RWPE2 (cell line): ENCODE data around the gene ATP6V1B1.

Experiments used
- ATAC-seq: fragments of 200-7000 bp; cut with Tn5 transposase; 3 replicates; pipeline ENCODE4 v1.9.1; 2021; ENCODE audit warnings: low read depth
- DNase-seq: peaks from one replicate; pipeline ENCODE4 v3.0.0-alpha.2; 2020; ENCODE audit warnings: low spot score
- H3K27ac ChIP-seq: fragments of 450-650 bp; 2 replicates; pipeline ENCODE4 v1.5.1; 2017; ENCODE audit warnings: mild to moderate bottlenecking; ENCODE audit not compliant: poor library complexity, severe bottlenecking
- H3K27me3 ChIP-seq: fragments of 250-450 bp; sonication (Bioruptor Pico); 2 replicates; pipeline ENCODE4 v1.5.1; 2021; ENCODE audit warnings: mild to moderate bottlenecking, moderate library complexity; ENCODE audit not compliant: insufficient read depth, poor library complexity, severe bottlenecking
- H3K36me3 ChIP-seq: fragments of 250-450 bp; sonication (Bioruptor Pico); 2 replicates; pipeline ENCODE4 v1.5.1; 2020; ENCODE audit warnings: low read depth, mild to moderate bottlenecking, moderate library complexity
- H3K4me1 ChIP-seq: fragments of 250-450 bp; sonication (Bioruptor Pico); 2 replicates; pipeline ENCODE4 v1.5.1; 2021; ENCODE audit warnings: mild to moderate bottlenecking, moderate library complexity; ENCODE audit not compliant: insufficient read depth, poor library complexity, severe bottlenecking
- H3K4me3 ChIP-seq: fragments of 250-450 bp; sonication (Bioruptor Pico); 2 replicates; pipeline ENCODE4 v1.5.1; 2021; ENCODE audit warnings: mild to moderate bottlenecking, moderate library complexity; ENCODE audit not compliant: severe bottlenecking
- H3K9me3 ChIP-seq: fragments of 250-450 bp; sonication (Bioruptor Pico); 2 replicates; pipeline ENCODE4 v1.5.1; 2021; ENCODE audit warnings: mild to moderate bottlenecking, moderate library complexity; ENCODE audit not compliant: severe bottlenecking
- TF ChIP-seq, protein P1 (sequence below): fragments of 450-650 bp; IDR thresholded peaks from one replicate; pipeline ENCODE4 v1.5.1; 2017; ENCODE audit warnings: mild to moderate bottlenecking, moderate library complexity; ENCODE audit not compliant: poor library complexity, severe bottlenecking

Gene ATP6V1B1

GRCh38 chr2:70959271-70959761 lies 23.6 kb downstream of the ATP6V1B1 start:
- TF ChIP-seq, protein P1, sequence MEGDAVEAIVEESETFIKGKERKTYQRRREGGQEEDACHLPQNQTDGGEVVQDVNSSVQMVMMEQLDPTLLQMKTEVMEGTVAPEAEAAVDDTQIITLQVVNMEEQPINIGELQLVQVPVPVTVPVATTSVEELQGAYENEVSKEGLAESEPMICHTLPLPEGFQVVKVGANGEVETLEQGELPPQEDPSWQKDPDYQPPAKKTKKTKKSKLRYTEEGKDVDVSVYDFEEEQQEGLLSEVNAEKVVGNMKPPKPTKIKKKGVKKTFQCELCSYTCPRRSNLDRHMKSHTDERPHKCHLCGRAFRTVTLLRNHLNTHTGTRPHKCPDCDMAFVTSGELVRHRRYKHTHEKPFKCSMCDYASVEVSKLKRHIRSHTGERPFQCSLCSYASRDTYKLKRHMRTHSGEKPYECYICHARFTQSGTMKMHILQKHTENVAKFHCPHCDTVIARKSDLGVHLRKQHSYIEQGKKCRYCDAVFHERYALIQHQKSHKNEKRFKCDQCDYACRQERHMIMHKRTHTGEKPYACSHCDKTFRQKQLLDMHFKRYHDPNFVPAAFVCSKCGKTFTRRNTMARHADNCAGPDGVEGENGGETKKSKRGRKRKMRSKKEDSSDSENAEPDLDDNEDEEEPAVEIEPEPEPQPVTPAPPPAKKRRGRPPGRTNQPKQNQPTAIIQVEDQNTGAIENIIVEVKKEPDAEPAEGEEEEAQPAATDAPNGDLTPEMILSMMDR: no peak
- Histone ChIP-seq H3K27me3 (peaks cover 25% of the 10 kb centered on the region), H3K4me1 (no peaks in the 10 kb centered on the region), H3K27ac (no peak overlapping the region), H3K4me3 (no peak overlapping the region), H3K9me3 (no peaks in the 10 kb centered on the region), H3K36me3 (no peaks in the 10 kb centered on the region)
- DNase-seq: no peak
- ATAC-seq: no peak

DNA sequence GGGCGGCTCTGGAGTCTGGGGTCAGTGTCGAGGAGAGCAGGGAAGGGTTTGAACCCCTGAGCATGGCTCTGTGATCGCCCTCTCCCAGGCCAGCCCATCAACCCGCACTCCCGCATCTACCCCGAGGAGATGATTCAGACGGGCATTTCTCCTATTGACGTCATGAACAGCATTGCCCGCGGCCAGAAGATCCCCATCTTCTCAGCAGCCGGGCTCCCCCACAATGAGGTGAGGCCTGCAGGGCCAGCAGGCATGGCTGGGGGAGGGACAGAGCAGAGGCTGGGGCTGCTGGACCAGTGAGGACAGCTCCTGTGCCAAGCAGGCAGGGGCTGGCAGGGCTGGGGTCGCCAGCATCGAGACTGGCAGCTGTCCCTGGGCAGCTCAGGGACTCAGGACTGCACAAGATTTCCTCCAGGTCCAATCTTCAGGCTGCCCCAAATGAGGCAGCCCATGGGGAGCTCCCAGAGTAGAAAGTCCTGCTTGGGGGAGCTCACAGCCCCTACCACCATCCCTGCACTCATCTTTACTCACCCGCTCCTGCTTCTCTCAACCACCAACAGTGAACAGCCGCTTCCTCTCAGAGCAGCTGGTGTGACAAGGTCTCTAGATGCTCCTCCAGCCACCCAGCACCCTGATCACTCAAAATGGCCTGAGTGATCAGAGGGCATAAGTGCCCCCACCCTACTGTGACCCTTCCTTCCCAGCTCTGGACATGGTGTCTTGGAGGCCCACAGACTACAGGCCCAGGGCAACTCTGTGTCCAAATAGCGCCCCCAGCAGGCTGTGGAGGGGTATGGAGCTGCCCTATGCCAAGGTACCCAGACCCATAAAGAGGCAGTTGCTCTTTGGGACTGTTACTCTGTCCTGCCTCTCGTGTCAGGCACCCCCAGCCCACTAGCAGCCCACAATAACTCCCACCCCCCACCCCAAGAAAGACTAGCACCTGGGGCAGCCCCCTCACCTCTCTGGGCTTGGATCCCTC lies 24.4 kb downstream of the ATP6V1B1 start:
- peaks cover 24% of the 10 kb centered on the region for H3K27me3 ChIP-seq
- TF ChIP-seq, protein P1: no peak
- H3K4me3 ChIP-seq: no peak overlapping the region
- H3K4me1 ChIP-seq: no peaks in the 10 kb centered on the region
- H3K9me3 ChIP-seq: no peaks in the 10 kb centered on the region
- no peak for ATAC-seq
- no peak for DNase-seq
- no peak overlapping the region for H3K27ac ChIP-seq
- H3K36me3 ChIP-seq: no peaks in the 10 kb centered on the region

GRCh38 chr2:70960833-70961647 lies 25.3 kb downstream of the ATP6V1B1 start:
- Histone ChIP-seq H3K27me3 (peaks cover 20% of the 10 kb centered on the region), H3K4me3 (no peak overlapping the region), H3K27ac (no peak overlapping the region), H3K36me3 (no peaks in the 10 kb centered on the region), H3K9me3 (no peaks in the 10 kb centered on the region), H3K4me1 (no peaks in the 10 kb centered on the region)
- ATAC-seq (no peak), DNase-seq (no peak)
- TF ChIP-seq, protein P1: no peak

DNA sequence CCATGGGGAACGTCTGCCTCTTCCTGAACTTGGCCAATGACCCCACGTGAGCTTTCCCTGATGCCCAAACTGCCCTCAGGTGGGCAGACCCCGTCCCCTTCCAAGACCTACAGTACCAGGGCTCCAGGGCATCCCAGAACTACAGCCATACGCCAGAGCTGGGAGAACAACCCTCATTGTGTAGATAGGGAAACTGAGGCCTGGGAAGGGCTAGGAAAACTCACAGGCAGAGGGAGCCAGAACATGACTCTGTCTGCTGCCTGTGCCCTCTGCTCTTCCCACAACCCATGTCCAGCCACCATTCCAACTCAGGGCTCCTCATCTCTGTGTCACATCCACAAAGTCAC lies 25.9 kb downstream of the ATP6V1B1 start:
- Histone ChIP-seq H3K4me3 (no peak overlapping the region), H3K27ac (no peak overlapping the region), H3K9me3 (no peaks in the 10 kb centered on the region), H3K27me3 (peaks cover 17% of the 10 kb centered on the region), H3K36me3 (no peaks in the 10 kb centered on the region), H3K4me1 (no peaks in the 10 kb centered on the region)
- DNase-seq: no peak
- TF ChIP-seq, protein P1: no peak
- ATAC-seq: no peak
